Urothelium cell line (cell line): ENCODE measurements around the gene CCDC39.

ENCODE experiments used
- DNase-seq: peaks from one replicate; pipeline ENCODE4 v3.0.0; 2011; ENCODE audit warnings: low spot score, mixed read lengths
- FAIRE-seq: peaks from 2 replicates; lab custom pipeline; 2011; peaks lifted over from hg19 to GRCh38; lab: Jason Lieb, UNC

CCDC39 gene

GRCh38 chr3:180679178-180680096, at the start of gene CCDC39:
CCDC39 (minus strand) TSS chr3:180679489; CDS start chr3:180679380, 109 bp downstream.
- FAIRE-seq (peak; percentile 50), DNase-seq (peak; percentile 86)

- FAIRE-seq: no peak
- no peak for DNase-seq
These were observed 40.7 kb upstream of the CCDC39 start for GRCh38 chr3:180720012-180720411.

DNA sequence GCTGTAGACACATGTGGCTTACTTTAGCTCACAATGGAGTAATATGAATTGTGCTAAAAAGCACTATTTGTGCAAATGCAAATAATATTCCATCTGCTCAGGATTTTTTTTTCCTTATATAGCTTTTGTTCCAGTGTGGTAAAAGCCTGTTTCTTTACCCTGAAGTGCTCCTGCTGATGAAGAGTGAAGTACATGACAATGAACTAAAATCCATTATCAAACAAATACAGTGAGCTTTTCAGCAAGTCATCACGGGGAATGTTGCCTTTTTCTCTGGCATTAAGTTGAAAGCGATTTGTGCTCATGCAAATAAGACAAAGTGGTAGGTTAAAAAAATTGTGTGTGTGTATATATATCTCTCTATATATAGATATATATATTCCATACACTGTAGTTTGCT, 28.6 kb upstream of the CCDC39 start:
- DNase-seq: no peak
- no peak for FAIRE-seq

- no peak for DNase-seq
- FAIRE-seq: no peak
These were observed 26.3 kb upstream of the CCDC39 start for GRCh38 chr3:180705619-180706018.

GRCh38 chr3:180704532-180704931, 25.2 kb upstream of the CCDC39 start:
- FAIRE-seq (no peak), DNase-seq (no peak)

GRCh38 chr3:180700941-180701340, 21.7 kb upstream of the CCDC39 start:
- FAIRE-seq: no peak

DNA sequence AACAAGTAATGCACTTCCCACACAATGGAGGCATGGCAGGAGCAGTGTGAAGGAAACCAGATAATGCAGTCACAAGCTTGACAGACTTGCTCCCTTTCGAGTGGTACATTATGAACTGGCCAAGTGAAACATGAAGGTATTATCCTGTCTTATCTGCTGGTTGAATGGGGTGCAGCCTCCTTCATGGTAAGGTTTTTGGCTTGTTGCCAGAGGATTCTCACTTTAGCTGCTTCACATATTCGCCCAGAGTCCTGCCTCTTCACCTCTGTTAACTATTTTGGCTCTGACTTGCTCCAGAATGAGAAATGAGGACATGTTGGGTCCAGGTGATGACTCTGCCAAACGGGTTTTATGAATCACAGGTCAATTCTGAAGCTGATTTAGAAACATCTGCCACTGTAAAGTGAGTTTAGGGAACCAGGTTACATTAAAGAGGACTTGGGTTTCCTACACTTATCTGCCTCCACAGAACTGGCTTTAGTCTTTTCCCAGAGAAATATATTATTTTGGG, 19.5 kb upstream of the CCDC39 start:
- no peak for FAIRE-seq
- no peak for DNase-seq

More at GRCh38 chr3:180700941-180701340, 21.7 kb upstream of the CCDC39 start:
- no peak for DNase-seq

- DNase-seq (no peak), FAIRE-seq (no peak)
These were observed 15.0 kb upstream of the CCDC39 start for GRCh38 chr3:180694321-180694720.

DNA sequence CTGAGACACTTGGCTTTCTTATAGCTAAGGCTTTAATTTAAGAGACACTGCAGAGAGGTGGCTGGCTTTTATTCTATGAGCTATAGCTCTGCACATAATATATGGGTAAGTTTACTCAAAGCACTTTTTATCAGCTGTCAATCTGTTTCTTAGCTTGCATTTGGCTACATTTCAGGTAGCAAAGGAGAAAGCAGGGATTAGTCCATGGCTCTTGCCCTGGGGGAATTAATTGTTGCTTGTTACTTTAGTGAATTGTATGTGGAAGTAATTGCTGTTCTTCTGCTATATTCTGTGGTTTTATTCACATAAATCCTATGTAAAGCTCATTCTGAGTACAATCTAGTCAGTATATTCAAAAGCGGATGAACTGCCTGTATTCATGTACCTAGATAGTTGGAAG, 14.4 kb upstream of the CCDC39 start:
- no peak for FAIRE-seq
- no peak for DNase-seq

DNA sequence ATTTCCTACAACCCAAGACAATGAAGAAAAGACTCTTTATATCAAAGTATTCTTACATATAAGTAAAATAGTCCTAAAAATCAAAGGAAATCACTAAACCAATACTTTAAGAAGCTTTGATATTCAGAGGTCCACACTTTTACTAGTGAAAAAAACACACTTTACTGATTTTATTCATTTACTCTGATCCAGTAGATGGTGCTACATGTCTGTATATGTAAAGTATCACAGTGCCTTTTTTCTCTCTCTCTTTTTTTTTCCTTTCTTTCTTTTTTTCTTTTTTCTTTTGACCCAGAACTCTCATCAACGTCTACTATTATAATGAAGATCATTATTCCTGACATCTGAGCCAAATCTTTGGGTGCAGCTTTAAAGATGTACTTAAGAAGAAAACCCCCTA, 10.8 kb upstream of the CCDC39 start:
- FAIRE-seq: no peak
- no peak for DNase-seq

DNA sequence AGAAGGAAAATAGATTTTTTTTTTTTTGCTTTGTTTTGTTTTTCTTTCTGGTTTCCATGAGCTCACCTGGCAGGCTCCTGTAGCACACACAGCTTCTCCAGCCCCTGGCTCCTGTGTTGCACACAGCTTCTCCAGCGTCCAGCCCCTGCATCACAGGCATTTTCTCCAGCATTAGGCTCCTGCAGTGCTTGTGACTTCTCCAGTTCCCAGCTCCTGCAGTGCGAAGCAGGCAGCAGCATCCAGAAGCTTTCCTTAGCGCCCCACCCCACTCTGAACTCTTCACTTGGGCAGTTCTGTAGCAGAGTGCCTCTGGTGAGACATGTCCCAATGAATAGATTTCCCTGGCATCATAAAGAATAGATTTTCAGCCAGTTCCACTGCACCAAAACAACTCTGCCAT, 5.5 kb upstream of the CCDC39 start:
- no peak for DNase-seq
- no peak for FAIRE-seq

DNA sequence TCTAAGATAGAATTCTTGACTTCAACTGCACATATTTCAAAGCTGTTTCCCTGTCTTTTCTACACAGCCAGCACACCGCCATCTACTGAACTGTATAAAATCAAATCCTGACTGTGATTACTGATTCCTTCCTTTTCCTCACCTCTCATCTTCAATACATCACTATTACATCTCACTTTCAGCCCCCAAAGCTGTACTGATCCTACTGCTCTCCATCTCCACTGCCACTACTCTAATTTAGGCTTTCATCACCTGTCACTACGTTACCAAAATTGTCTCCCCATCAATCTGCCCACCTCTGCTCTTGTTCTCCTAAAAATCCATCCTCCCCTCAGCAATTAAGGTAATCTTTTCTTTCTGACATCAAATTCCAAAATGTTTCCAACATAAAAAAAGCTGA, 4.5 kb upstream of the CCDC39 start:
- DNase-seq (no peak), FAIRE-seq (no peak)

DNA sequence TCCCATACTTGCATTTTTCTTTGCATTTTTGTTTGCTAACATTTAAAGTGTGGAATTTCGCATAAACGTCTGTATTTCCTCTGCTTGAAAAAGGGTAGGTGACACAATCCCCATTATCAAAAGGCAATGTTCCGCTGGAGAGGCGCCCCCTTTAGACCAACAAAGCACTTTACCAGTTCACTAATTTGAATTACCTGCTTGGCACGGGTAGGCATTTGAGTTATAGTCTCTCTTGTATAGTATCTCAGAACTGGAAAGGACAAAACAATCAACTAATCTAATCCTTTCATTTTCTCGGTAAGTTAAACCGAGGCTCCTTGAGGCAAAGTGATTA, 775 bp upstream of the CCDC39 start:
- peak; percentile 49 for DNase-seq
- no peak for FAIRE-seq

DNA sequence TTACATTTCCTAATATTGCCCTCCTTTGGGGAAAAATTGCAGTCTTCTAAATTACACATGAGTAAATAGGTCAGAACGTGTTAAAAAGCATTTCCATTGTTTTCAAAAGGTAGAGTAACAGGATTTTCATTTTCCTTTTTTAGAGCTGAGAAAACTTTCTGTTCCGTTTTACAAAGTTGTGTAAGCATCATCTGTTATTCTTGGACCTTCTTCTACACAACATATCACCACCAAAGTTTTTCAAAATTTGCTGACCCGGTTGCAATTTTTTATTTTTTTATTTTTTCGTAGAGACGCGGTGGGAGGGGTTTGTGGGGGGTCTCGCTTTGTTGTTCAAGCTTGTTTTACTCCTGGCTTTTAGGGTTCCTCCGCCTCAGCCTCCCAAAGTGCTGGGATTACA, 1.1 kb downstream of the CCDC39 start:
- FAIRE-seq: no peak
- DNase-seq: no peak

DNA sequence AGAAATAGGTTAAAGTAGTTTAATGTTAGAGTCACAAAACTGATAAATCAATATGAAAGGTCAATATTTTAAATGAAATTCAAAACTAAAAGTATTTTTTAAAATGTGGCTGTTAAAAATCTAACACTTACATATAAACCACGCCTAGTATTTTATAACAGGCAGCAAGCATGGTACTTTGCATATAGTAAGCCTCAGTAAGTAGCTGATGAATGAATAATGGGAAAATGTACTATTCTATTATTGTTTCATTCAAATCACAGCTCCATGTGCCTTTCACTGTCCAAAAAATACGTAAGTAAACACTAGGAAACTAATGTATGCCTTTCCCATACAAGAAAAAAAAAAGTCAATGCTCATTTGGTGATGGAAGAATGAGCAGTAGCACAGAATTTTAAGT, 17.8 kb downstream of the CCDC39 start:
- DNase-seq (no peak), FAIRE-seq (no peak)

DNA sequence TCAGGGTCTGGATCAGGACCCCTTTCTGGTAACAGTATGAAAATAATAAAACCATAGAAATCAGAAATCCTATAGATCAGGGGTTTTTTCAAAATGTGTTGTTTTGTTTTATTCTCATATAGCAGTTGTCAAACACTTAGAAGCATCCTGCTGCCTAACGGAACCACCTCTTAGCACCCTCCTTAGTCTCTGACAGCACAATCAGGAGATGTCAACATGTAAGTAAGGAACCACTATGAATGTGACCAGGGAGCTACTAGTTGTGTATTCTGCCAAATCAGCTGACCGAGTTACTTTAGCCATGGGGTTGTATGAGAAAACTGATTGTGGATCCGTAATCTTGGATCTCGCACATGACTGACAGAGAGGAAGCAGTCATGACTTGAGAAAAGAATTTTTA, 22.2 kb downstream of the CCDC39 start:
- DNase-seq (no peak), FAIRE-seq (no peak)

DNA sequence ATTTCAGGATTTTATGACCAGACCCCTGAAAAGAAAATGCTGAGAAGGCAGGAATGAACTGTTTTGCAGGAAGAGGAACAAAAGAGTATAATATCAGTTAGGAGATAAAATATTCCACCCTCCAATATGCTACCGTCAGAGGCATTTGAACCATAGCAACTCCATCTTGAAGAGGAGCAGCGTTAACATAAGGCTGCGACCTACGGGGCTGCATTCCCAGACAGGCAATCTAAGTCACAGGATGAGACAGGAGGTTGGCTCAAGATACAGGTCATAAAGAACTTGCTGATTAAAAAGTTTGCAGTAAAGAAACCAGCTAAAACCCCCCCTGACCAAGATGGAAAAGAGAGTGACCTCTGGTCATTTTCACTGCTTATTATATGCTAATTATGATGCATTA, 22.9 kb downstream of the CCDC39 start:
- DNase-seq (no peak), FAIRE-seq (no peak)

GRCh38 chr3:180646187-180646790, 33.0 kb downstream of the CCDC39 start:
- DNase-seq (peak; percentile 9), FAIRE-seq (no peak)

GRCh38 chr3:180640987-180641386, 38.3 kb downstream of the CCDC39 start:
- DNase-seq (no peak), FAIRE-seq (no peak)

- DNase-seq: no peak
- FAIRE-seq: no peak
These were observed 45.6 kb downstream of the CCDC39 start for GRCh38 chr3:180633722-180634121.

- FAIRE-seq: no peak
- no peak for DNase-seq
These were observed 48.0 kb downstream of the CCDC39 start for GRCh38 chr3:180631317-180631716.

- DNase-seq: no peak
- FAIRE-seq: no peak
These were observed 48.9 kb downstream of the CCDC39 start for GRCh38 chr3:180630371-180630770.
